ENCODE results near the gene ZNF648.

DNA sequence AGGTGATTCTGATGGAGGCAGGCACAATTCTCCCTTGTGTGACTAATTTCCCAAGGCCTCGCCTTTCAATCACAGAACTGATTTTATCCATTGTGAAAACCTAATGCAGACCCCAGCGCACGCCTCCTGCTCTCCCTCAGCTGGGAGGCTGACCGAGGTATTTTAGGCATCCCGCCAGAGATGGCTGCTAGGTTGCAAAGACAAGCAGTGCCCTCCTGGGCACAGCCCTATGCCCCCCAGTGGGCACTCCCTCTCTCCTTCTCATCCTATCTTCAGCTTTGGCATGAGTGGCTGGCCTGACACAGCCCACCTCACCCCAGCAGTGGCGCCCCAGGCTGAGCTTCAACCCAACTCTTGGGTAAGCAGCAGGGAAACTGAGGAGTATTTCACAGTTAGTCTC, 24.2 kb upstream of the ZNF648 start:
- TF ChIP-seq, protein P1, sequence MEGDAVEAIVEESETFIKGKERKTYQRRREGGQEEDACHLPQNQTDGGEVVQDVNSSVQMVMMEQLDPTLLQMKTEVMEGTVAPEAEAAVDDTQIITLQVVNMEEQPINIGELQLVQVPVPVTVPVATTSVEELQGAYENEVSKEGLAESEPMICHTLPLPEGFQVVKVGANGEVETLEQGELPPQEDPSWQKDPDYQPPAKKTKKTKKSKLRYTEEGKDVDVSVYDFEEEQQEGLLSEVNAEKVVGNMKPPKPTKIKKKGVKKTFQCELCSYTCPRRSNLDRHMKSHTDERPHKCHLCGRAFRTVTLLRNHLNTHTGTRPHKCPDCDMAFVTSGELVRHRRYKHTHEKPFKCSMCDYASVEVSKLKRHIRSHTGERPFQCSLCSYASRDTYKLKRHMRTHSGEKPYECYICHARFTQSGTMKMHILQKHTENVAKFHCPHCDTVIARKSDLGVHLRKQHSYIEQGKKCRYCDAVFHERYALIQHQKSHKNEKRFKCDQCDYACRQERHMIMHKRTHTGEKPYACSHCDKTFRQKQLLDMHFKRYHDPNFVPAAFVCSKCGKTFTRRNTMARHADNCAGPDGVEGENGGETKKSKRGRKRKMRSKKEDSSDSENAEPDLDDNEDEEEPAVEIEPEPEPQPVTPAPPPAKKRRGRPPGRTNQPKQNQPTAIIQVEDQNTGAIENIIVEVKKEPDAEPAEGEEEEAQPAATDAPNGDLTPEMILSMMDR (IDR thresholded peaks at IDR 0.05) = no peak
- TF ChIP-seq POLR2A (IDR thresholded peaks at IDR 0.05) = no peak
- no peak for TF ChIP-seq EP300 (IDR thresholded peaks at IDR 0.05)

Measured in ovary (tissue), 3 donors.